ENCODE measurements around the gene GABBR2. TPM values are rescaled to one million over a fixed set of nuclear protein-coding genes. Genes with fewer than 3 reads are reported as not detected.

The GABBR2 gene
- total RNA-seq, 6 experiments from 2014 or later = not detected

- DNase-seq (no peak), ATAC-seq (no peak)
- Histone ChIP-seq H3K4me1 (no peaks in the 10 kb centered on the region), H3K4me3 (no peak overlapping the region), H3K36me3 (no peaks in the 10 kb centered on the region), H3K27ac (no peak overlapping the region), H3K27me3 (no peaks in the 10 kb centered on the region), H3K9me3 (no peaks in the 10 kb centered on the region)
- whole genome bisulfite sequencing (ENCODE audit: insufficient coverage, low coverage, low lambda C conversion rate, missing lambda C conversion rate) = 78% methylated on average over 3 of the region's 3 CpGs
- no peak for TF ChIP-seq CTCF (IDR thresholded peaks at IDR 0.05)
- TF ChIP-seq POLR2A (IDR thresholded peaks at IDR 0.05) = no peak
- intact Hi-C loops (cut with DNase I) = no loop called here
These were observed 361.1 kb downstream of the GABBR2 start for GRCh38 chr9:98347642-98348041.

DNA sequence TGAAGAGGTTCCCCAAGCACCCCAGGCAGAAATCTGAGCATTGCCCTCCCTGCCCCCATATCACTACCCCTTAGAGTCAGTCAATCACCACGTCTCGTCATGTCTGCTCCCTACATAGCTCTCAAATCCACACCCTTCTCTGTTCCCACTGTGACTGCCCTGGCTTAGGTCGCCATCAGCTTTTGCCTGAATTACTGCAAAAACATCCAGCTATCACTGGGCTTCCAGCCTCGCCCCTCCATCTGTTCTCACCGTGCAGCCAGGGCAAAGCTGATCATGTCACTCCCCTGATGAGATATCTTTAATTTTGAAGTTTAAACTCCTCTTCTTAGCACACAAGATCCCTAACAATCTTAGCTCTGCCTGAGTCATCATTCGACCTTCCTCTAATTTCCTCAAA is 363.7 kb downstream of the GABBR2 start:
- WGBS (ENCODE audit: insufficient coverage, low coverage, low lambda C conversion rate, missing lambda C conversion rate) = 36% methylated on average over 5 of the region's 6 CpGs
- intact Hi-C loops (cut with DNase I) = no loop called here
- ATAC-seq = no peak

DNA sequence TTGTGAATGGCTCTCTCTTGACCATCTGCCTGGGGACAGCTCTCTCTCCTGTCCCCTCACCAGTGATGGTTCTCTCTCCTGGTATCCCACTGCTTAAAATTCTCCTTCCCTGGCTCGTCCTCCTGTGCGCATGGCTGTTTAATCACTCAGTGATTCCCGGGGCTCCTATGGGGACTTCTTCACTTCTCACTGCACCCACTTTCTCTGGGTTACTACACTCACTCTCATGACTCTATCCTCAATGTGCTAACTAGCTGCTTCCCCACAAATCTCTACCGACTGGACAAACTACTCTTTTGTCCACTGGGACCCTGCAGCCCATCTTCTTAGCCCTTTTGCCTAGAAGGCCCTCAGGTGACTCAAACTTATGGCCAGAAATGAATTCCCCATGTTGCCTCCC is 364.2 kb downstream of the GABBR2 start:
- Histone ChIP-seq H3K9me3 (no peaks in the 10 kb centered on the region), H3K36me3 (no peaks in the 10 kb centered on the region), H3K27ac (no peak overlapping the region), H3K4me3 (no peak overlapping the region), H3K4me1 (no peaks in the 10 kb centered on the region), H3K27me3 (no peaks in the 10 kb centered on the region)
- 58% methylated on average over 4 of the region's 4 CpGs for WGBS (ENCODE audit: insufficient coverage, low coverage, low lambda C conversion rate, missing lambda C conversion rate)
- TF ChIP-seq POLR2A (IDR thresholded peaks at IDR 0.05) = no peak
- TF ChIP-seq CTCF (IDR thresholded peaks at IDR 0.05) = no peak
- intact Hi-C loops (cut with DNase I) = no loop called here
- DNase-seq (no peak), ATAC-seq (no peak)

More for the DNA sequence above, 363.7 kb downstream of the GABBR2 start:
- Histone ChIP-seq H3K27ac (no peak overlapping the region), H3K27me3 (no peaks in the 10 kb centered on the region), H3K9me3 (no peaks in the 10 kb centered on the region), H3K4me3 (no peak overlapping the region), H3K4me1 (no peaks in the 10 kb centered on the region), H3K36me3 (no peaks in the 10 kb centered on the region)
- no peak for DNase-seq
- no peak for TF ChIP-seq POLR2A (IDR thresholded peaks at IDR 0.05)

GRCh38 chr9:98342820-98343210 is 365.9 kb downstream of the GABBR2 start:
- Histone ChIP-seq H3K4me1 (no peaks in the 10 kb centered on the region), H3K36me3 (no peaks in the 10 kb centered on the region), H3K27ac (no peak overlapping the region), H3K4me3 (no peak overlapping the region), H3K27me3 (no peaks in the 10 kb centered on the region), H3K9me3 (no peaks in the 10 kb centered on the region)
- ATAC-seq (no peak), DNase-seq (no peak)
- WGBS (ENCODE audit: insufficient coverage, low coverage, low lambda C conversion rate, missing lambda C conversion rate) = 89% methylated on average over 2 of the region's 2 CpGs
- intact Hi-C loops (cut with DNase I) = no loop called here
- TF ChIP-seq CTCF (IDR thresholded peaks at IDR 0.05) (no peak), POLR2A (IDR thresholded peaks at IDR 0.05) (no peak)

- WGBS (ENCODE audit: insufficient coverage, low coverage, low lambda C conversion rate, missing lambda C conversion rate) = 64% methylated on average over 3 of the region's 4 CpGs
- intact Hi-C loops (cut with DNase I) = no loop called here
- ATAC-seq = peak in 1 of 4 donors; percentile 37
- Histone ChIP-seq H3K36me3 (no peaks in the 10 kb centered on the region), H3K4me3 (no peak overlapping the region), H3K27me3 (no peaks in the 10 kb centered on the region), H3K4me1 (no peaks in the 10 kb centered on the region), H3K27ac (no peak overlapping the region), H3K9me3 (no peaks in the 10 kb centered on the region)
- no peak for DNase-seq
- TF ChIP-seq CTCF (IDR thresholded peaks at IDR 0.05) (no peak), POLR2A (IDR thresholded peaks at IDR 0.05) (no peak)
These were observed 366.5 kb downstream of the GABBR2 start for GRCh38 chr9:98342098-98342819.

Measured in right lobe of liver (tissue), 6 donors.